Stimulated activated CD4-positive, alpha-beta T cell treated with anti-CD3 and anti-CD28 coated beads, TNF-alpha, amount 100 ng/mL, for 48 hours (primary cell): ENCODE results near the gene MRTFB.
A peak's percentile ranks its signal among the peaks of the same experiment; 100 is the strongest.
"Not testable (repeated sequence)": the region's sequence is repeated elsewhere in the genome, so short reads cannot be mapped to it uniquely, and the experiment has no call there.

Experiments used
- DNase-seq, 3 donors: peaks; one replicate each; pipeline ENCODE4 v3.0.0-alpha.2; 2020; ENCODE audit warnings: low read depth in 3 of 3

The MRTFB gene, protein sequence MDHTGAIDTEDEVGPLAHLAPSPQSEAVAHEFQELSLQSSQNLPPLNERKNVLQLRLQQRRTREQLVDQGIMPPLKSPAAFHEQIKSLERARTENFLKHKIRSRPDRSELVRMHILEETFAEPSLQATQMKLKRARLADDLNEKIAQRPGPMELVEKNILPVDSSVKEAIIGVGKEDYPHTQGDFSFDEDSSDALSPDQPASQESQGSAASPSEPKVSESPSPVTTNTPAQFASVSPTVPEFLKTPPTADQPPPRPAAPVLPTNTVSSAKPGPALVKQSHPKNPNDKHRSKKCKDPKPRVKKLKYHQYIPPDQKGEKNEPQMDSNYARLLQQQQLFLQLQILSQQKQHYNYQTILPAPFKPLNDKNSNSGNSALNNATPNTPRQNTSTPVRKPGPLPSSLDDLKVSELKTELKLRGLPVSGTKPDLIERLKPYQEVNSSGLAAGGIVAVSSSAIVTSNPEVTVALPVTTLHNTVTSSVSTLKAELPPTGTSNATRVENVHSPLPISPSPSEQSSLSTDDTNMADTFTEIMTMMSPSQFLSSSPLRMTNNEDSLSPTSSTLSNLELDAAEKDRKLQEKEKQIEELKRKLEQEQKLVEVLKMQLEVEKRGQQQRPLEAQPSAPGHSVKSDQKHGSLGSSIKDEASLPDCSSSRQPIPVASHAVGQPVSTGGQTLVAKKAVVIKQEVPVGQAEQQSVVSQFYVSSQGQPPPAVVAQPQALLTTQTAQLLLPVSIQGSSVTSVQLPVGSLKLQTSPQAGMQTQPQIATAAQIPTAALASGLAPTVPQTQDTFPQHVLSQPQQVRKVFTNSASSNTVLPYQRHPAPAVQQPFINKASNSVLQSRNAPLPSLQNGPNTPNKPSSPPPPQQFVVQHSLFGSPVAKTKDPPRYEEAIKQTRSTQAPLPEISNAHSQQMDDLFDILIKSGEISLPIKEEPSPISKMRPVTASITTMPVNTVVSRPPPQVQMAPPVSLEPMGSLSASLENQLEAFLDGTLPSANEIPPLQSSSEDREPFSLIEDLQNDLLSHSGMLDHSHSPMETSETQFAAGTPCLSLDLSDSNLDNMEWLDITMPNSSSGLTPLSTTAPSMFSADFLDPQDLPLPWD

DNA sequence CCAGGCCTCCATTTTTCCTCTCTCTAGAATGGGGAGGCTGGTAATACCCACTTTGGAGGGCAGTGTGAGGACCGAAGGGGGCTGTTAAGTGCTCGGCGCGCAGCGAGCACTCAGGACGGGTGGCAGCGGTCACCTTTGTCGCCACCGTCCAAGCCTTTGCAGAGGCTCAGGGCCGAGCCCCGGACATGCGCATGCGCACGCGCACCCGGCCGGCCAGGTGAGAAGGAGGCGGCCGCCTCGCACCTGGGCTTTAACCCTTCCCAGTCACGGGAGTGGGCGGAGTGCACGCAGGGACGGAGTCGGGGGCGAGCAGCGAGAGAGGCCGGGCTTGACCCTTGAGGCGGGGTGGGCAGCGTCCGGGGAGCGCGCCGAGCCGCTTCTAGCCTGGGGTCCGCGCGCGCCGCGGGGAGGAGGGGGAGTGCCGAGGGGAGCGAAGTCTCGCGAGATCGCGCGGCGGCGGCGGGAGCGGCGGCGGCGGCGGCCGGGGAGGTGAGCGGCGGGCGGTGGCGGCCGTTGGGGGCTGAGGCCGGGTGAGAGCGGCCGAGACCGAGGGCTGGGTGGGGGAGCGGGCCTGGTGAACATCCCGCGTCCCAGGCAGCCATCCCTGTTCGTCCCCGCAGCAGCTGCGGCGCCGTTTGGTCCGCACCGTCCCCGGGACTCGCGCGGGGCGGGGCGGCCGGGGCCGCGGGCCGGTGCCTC lies at the start of gene MRTFB:
Gene MRTFB, plus strand, starts transcription at position 443 of the 699 bp plus-strand sequence. CDS start 69,288 bp downstream, outside the sequence.
- peak; percentile 55 to 75 (median 55) for DNase-seq

DNA sequence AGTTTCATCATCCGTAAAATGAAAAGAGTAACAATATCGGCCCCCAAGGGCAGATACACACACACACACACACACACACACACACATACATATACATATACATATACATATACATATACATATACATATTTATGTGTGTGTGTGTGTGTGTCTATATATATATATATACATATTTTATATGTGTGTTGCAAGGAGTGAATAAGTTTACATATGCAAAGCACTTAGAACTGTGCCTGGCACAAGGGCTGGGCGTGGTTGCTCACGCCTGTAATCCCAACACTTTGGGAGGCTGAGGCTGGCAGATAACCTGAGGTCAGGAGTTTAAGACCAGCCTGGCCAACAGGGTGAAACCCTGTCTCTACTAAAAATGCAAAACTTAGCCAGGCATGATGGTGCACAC lies 47.6 kb upstream of the MRTFB start:
- not testable (repeated sequence) for DNase-seq

DNA sequence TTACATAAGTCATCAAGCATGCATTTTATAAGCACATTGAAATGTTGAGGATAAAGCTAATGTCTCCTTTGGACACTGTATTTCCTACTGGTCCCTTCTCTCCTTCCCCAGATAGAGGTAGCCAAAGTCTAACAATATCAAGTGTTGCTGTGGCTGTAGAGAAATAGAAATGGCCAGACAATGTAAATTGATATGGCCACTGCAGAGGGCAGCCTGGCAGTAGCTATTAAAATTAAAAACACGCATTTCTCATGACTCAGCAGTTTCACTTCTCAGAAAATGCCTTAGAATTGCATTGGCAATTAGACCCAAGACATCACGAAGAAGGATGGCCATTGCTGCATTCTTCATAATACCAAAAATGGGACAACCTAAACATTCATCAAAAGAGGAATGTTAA lies 46.8 kb upstream of the MRTFB start:
- no peak for DNase-seq

DNA sequence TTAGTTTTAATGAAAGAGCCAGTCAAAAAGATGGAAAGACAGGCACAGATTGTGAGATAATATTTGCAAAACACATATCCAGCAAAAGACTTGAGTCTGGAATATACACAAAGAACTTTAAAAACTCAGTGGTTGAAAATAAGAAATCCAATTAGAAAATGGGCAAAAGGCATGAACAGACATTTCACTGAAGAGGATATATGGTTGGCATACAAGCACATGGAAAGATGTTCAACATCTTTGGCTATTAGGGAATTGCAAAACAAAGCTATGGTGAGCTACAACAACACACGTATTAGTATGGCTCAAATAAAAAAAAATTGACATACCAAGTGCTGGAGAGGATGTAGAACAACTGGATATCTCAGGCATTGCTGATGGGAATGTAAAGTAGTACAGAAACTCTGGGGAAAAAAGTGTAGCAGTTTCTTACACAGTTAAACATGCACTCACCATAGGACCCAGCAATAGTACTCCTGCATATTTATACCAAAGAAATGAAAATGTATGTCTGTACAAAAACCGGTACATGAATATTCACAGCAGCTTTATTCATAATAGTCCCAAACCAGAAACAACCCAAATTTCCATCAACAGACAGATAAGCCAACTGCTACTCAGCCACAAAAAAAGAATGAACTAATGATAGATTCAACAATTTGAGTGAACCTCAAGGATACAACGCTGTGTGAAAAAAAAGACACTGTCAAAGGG lies 44.4 kb upstream of the MRTFB start:
- no peak for DNase-seq

DNA sequence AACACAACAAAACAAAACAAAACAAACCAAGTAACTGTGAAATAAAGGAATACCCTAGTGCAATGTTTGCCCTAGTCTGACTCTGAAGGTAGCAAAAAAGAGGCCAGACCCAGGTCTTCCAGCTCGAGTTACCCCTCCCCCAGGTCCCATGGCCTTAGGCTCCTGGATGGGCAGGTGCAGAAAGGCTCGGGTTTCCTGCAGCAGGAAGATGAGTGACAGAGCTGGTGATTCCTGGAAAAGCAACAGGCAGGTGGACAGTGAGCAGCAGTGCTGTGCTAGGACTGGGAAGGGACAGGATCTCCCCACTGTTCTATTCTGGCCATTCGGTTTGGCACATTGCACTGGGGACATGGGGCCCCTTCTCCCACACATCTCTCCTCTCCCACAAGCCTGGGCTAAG lies 42.9 kb upstream of the MRTFB start:
- no peak for DNase-seq

DNA sequence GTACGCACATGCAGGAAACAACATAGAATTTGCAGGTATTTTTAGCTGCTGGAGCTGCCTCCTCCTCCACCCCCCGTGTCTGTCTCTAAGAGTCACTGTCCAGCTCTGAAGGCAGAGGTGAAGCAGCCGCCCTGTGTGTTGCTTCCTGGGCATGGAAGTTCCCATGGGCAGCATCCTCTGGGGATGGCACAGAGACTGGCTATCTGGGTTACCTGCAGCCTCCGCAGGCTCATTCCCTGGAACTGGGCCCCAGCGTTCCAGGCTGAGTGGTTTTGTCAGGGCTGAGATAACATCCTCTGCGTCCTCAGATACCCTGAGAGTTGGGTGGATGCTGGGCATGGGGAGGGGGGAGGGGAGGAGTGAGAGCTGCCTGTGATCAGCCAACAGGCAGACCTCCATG lies 41.5 kb upstream of the MRTFB start:
- no peak for DNase-seq

DNA sequence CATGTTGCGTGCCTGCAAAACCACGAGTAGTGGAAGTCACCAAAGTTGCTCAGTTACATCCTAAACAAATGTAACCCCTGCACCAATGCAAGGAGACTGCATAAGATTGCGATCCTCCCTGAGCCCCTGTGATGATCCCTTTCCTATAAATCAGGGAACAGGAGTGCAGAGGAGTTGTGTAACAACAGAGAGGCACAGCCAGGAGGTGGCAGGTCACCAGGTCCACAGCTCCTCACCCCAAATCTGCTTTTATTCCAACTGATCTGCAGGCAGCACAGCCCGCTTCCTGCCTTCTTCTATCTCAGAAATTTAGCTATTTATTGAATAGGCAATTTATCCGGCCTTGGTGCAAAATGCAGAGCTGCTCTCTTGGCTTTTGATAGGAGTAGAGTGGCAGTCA lies 36.0 kb upstream of the MRTFB start:
- DNase-seq: no peak

DNA sequence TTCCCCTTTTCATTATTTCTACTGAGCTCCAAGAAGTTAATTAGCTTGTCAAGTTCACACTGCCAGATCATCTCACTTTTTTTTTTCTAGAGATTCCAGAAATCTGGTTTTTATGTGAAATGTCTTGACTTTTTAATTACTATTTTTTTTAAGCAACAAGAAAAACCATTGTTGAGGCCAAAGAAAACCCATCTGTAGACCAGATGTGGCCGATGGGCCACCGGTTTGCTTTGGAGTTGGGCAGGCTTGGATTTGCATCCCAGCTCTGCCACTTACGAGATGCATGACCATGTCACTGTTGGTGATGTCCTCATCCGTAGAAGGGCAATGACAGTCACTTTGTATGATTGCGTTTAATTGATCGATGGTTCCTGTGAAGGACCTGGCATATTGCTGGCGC lies 34.2 kb upstream of the MRTFB start:
- DNase-seq: no peak

DNA sequence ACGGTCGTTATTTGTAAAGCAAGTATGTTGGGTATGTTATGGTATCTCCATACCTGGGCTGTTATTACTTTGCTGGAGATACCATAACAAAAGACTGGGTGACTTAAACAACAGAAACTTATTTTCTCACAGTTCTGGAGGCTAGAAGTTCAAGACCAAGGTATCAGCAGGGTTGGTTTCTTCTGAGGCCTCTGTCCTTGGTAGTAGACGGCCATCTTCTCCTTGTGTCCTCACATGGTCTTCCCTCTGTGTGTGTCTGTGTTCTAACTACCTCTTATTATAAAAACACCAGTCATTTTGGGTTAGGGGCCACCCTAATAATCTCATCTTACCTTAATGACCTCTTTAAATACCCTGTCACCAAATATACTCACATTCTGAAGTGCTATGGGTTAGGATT lies 33.2 kb upstream of the MRTFB start:
- no peak for DNase-seq

DNA sequence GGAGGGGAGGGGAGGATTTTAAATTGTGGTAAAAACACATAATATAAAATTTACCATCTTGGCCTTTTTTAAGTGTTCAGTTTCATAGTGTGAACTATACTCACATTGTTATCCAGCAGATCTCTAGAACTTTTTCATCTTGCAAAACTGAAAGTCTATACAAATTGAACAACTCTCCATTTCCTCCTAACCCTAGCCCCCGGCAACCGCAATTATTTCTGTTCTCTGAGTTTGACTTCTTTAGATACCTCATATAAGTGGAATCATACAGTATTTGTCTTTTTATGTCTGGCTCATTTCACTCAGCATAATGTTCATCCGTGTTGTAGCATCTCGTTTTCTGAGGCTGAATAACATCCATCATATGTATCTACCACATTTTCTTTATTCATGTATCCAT lies 30.0 kb upstream of the MRTFB start:
- no peak for DNase-seq

DNA sequence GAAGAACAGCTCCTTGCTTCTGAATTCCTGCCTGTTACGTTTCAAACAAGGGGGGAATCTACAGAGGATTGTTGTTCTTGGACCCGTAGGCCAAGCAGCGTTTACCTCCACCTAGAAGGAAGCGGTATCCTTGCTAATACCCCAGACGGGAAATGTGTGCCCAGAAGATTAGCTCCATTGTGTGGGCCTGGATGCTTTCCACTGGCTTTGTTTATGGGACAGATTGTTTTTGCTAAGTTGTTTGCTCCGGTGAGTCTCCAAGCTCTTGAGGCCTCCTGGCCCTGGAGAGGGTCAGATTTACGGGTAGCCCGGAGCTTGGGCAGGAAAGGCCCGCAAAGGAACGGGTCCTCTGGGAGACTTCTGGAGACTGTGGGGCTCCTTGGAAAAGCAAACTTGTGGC lies 28.4 kb upstream of the MRTFB start:
- no peak for DNase-seq

DNA sequence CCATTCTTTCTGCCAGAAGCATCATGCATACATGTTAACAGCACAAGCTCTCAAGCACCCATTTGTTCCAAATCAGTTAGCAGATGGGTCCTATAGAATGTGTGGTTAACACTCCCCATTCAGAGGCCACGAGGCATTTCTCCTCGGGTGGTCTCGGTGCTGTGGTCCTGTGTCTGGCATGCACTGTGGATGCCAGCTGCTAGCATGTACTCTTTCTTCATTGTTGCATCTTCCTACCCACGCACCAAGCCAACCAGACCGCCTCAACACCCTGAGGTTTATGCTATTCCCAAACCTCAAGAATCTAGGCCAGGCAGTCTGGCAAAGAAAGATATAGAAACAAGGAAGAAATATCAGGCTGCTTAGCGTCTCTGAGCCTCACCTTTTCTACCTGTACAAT lies 27.8 kb upstream of the MRTFB start:
- DNase-seq: no peak

DNA sequence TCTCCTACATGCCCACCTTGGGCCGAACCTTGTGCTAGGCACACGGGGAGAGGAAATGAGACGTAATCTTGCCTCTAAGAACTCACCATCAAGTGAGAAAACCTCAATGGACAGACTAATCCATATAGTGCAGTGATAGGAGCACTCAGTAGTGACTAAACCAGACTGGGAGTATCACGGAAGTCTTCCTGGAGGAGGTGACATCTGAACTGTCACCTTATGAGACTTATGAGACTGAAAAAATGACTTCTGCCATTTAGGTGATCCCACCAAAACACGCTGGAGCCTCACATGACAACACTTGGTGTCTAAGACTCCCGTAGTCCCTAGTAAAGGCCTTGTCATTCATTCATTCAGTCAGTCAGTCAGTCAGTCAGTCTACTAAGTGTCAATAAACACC lies 27.3 kb upstream of the MRTFB start:
- no peak for DNase-seq

DNA sequence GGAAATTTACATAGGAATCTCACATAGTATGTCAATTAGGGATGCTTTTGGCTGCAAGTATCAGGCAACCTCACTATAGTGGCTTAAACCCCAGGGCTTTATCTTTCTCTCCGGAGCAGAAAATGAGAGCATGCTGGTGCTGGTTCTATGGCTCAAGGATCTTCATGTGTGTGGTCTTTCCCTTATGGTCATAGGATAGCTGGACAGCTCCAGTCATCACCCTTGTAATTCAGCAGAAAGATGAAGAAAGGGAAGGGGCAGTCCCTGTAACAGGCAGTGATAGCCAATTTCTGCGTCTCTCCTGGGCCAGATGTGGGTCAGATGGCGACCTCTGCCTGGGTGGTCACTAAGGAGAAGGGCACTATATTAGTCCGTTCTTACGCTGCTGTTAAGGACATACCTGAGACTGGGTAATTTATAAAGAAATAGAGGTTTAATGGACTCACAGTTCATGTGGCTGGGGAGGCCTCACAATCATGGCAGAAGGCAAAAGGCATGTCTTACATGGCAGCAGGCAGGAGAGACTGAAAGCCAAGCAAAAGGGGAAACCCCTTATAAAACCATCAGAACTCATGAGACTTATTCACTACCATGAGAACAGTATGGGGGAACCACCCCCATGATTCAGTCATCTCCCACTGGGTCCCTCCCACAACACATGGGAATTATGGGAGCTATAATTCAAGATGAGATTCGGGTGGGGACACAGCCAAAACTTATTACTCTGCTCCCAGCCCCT lies 23.8 kb upstream of the MRTFB start:
- DNase-seq: not testable (repeated sequence)

DNA sequence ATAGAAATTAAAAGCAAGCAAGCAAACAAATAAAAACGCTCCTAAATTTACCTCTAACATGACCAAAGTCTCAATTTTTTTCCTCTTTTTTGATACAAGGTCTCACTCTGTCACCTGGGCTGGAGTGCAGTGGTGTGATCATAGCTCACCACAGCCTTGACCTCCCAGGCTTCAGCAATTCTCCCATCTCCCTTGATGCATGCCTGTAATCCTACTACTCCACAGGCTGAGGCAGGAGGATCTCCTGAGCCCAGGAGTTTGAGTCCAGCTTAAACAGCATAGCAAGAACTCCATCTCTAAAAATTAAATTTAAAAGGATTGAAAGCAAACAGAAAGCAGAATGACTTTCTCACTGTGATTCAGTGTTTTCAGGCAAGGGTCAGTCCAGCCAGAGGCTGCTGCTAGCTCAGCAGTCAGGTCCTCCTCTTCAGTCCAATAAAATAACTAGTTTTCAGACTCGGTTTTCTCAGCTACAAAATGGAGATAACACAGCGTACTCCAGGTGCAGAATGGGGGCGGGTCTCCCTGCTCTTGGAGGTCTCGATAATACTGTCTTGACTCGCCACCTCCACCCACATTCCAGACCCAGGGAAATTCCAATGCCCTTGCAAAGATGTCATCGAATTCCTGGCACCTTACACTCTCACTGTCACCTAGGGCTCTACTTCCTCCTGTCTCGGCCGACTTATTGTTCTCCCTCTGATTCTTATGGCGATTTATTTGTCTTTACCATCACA lies 20.7 kb upstream of the MRTFB start:
- DNase-seq: no peak

DNA sequence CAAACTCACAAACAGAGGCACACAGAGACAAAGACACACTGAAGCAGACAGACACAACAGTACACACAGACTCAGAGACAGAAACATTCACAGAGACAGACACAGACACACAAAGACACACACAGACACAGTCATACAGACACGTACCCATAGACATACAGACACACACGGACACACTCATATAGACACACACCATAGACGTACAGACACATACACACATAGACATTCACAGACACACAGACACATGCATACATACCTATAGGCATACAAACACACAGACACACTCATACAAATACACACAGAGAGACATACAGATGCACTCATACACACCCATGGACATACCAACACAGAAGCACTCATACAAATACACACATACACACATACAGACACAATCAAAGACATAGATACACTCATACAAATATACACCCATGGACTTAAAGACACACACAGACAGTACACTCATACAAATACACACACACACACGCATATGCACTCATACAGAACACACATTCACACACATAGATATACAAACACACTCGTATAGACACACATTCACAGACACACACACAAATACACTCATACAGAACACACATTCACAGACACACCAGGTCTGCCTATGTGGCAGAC lies 19.9 kb upstream of the MRTFB start:
- DNase-seq: no peak

DNA sequence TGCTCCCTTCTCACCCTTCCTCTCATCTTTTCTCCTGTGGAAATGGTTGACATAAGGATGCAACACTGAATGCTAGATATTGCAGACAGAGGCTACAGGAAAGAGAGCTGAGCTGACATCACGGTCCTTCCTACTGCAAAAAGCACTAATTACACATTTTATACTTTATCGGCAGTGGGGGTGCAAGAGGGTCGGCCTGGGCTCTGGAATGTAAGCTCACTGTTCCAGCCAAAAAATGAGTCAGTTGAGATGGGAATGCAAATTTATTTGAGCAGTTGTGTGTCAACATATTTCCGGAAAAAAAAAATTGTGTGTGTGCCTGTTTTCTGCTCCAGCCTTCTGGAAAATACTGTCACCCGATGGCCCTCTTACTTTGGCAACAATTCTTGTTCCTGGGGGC lies 14.1 kb upstream of the MRTFB start:
- no peak for DNase-seq

DNA sequence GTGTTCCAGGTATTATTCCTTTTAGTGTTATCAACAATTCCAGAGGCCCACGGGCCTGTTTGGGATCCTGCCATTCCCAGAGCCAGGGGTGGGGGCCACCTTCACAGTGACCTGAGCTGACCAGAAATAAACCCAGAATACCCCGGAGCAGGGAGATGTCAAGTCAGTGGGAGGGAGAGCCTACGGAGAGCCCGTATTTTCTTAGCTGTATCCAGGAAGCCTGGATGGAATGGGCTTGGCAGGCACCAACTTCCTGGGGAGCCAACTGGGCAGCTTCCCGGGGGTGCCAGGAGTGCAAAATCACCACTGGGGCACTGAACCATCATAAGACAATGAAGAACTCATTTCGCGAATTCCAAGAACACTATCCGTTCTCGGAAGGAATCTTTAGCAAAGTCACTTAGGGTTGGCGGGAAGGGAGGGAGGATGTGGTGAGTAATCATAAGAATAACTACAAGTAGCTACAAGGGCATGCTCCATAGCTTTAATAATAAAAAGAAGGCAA lies 13.2 kb upstream of the MRTFB start:
- DNase-seq: no peak

DNA sequence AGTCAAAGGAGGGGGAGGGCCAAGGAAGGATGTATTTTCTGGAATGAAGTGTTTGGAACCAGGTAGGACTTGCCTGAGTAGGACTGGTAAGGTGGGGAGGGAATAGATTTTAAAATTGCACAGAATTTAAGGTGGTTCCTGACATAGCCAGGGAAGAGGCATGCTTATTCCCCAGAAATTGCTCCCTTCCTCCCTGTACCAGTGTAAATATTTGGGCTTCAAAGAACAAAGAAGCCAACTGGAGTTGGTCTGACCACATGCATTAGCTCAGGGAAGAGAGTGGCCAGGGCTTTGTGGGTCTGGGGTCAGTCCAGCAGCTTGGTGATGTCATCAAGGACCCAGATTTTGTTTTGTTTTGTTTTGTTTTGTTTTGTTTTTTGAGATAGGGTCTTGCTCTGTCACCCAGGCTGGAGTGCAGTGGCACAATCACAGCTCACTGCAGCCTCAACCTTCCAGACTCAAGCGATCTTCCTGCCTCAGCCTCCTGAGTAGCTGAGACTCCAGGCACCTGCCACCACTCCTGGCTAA lies 9.3 kb upstream of the MRTFB start:
- no peak for DNase-seq
